ENCODE measurements around the gene DMRT1. TPM values are rescaled to one million over a fixed set of nuclear protein-coding genes. Genes with fewer than 3 reads are reported as not detected.

Gene DMRT1
- total RNA-seq, 1 experiment from 2014 or later = 0.47 TPM

DNA sequence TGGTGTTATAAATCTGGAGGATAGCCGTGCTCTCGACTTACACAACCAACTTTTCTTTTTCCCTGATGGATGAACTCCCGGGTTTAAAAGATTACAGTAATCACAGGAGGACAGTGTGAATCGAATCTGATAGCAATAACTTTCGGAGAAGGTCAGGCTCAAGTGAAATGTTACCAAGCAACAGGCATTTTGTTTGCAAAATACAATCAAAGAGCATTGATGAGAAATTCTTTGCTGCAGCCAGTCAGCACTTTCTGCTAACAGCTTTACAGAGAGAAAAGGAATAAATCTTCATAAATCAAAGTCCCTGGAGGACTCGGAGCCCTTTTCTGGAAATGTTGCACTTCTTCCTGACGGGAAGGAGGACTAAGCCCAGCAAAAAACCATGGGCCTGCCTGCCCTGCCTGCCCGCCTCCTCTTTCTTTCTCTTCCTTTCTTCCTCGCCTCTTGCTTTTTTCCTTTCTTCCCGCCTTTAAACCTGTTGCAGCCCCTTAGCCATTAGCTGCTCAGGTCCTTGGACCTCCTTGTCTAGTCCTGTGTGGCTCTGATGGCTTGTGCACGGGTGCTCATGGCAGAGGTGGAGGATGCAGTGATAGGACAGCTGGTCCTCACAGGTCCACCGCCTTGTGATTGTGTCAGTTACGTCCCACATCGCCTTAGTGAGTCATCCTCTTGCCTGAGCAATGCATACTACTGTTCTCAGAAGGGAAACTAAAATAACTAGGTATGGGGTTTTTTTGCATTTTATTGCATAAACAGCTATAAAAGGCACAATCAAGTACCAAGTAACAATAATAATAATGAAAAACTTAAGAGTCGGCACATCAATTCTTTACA, 141.1 kb downstream of the DMRT1 start:
- Histone ChIP-seq H3K9me2 (ENCODE audit: insufficient read depth) (no peaks in the 10 kb centered on the region), H3K4me1 (ENCODE audit: control insufficient read depth in 1 of 2, insufficient read depth in 2 of 2, low read length in 2 of 2) (no peaks in the 10 kb centered on the region), H3K9ac (ENCODE audit: low read length) (no peak overlapping the region), H2AFZ (ENCODE audit: low read depth, low read length, poor library complexity, severe bottlenecking) (no peak overlapping the region), H4K20me1 (ENCODE audit: insufficient read depth) (no peaks in the 10 kb centered on the region), H3K27ac (ENCODE audit: low read depth, low read length) (no peak overlapping the region), H3K79me2 (ENCODE audit: insufficient read depth, low read length) (no peaks in the 10 kb centered on the region), H3K9me3 (ENCODE audit: control insufficient read depth in 1 of 2, insufficient read depth in 1 of 2, low read depth in 1 of 2, low read length in 2 of 2) (no peaks in the 10 kb centered on the region), H3K4me2 (ENCODE audit: low read length) (no peak overlapping the region), H3K4me3 (replicated peaks in 1 of 2; ENCODE audit: low read depth in 1 of 2, low read length in 2 of 2) (no peak overlapping the region), H3K27me3 (ENCODE audit: insufficient read depth, low read length) (peaks cover 6% of the 10 kb centered on the region), H3K36me3 (ENCODE audit: control insufficient read depth in 1 of 2, insufficient read depth in 2 of 2, low read length in 2 of 2) (no peaks in the 10 kb centered on the region)
- ChIA-PET RAD21 (ENCODE audit: low non-redundant PET in 1 of 2, low total read pairs in 2 of 2, uncharacterized antibody in 2 of 2, unreplicated experiment in 2 of 2) (no interaction called here), POLR2A (no interaction called here), CTCF (no interaction called here)
- no TSS peak for BruUV-seq (replicated peaks)
- DNase-seq (ENCODE audit: low read depth, low spot score) (no peak), ATAC-seq (no peak)
- intact Hi-C loops (cut with micrococcal nuclease) = no loop called here
- TF ChIP-seq ATF3 (IDR thresholded peaks at IDR 0.05) (no peak), EGR1 (IDR thresholded peaks at IDR 0.05; ENCODE audit: low read depth) (no peak), ZNF274 (IDR thresholded peaks at IDR 0.05; ENCODE audit: low read depth, low read length) (no peak), FOSL1 (IDR thresholded peaks at IDR 0.05; ENCODE audit: low read depth) (no peak), ZFX (IDR thresholded peaks at IDR 0.05) (no peak), YY1 (IDR thresholded peaks at IDR 0.05; ENCODE audit: extremely low read depth, insufficient replicate concordance, low read depth, low read length) (no peak), SP1 (IDR thresholded peaks at IDR 0.05; ENCODE audit: low read depth) (no peak), JUND (IDR thresholded peaks at IDR 0.05) (no peak), SRF (IDR thresholded peaks at IDR 0.05; ENCODE audit: low read depth) (no peak), ELF1 (IDR thresholded peaks at IDR 0.05; ENCODE audit: borderline replicate concordance, low read depth) (no peak), SIN3A (IDR thresholded peaks at IDR 0.05; ENCODE audit: low read depth) (no peak), POLR2AphosphoS5 (IDR thresholded peaks at IDR 0.05; ENCODE audit: low read depth, low read length) (no peak)
- TF ChIP-seq, protein P1, sequence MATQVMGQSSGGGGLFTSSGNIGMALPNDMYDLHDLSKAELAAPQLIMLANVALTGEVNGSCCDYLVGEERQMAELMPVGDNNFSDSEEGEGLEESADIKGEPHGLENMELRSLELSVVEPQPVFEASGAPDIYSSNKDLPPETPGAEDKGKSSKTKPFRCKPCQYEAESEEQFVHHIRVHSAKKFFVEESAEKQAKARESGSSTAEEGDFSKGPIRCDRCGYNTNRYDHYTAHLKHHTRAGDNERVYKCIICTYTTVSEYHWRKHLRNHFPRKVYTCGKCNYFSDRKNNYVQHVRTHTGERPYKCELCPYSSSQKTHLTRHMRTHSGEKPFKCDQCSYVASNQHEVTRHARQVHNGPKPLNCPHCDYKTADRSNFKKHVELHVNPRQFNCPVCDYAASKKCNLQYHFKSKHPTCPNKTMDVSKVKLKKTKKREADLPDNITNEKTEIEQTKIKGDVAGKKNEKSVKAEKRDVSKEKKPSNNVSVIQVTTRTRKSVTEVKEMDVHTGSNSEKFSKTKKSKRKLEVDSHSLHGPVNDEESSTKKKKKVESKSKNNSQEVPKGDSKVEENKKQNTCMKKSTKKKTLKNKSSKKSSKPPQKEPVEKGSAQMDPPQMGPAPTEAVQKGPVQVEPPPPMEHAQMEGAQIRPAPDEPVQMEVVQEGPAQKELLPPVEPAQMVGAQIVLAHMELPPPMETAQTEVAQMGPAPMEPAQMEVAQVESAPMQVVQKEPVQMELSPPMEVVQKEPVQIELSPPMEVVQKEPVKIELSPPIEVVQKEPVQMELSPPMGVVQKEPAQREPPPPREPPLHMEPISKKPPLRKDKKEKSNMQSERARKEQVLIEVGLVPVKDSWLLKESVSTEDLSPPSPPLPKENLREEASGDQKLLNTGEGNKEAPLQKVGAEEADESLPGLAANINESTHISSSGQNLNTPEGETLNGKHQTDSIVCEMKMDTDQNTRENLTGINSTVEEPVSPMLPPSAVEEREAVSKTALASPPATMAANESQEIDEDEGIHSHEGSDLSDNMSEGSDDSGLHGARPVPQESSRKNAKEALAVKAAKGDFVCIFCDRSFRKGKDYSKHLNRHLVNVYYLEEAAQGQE (IDR thresholded peaks at IDR 0.05; ENCODE audit: low read depth) = no peak
